K562 (cell line): Measurements from ENCODE around the gene TRIM75.

ENCODE experiments used
- CEBPB ChIP-seq: fragments of 450-650 bp; IDR thresholded peaks from 2 replicates; pipeline ENCODE4 v1.6.1; 2016; ENCODE audit warnings: missing genetic modification characterization, missing compliant biosample characterization
- GABPA ChIP-seq: fragments of 200-800 bp; sonication (Bioruptor generic); conservative IDR thresholded peaks from 2 replicates; pipeline ENCODE4 v1.6.1; 2016; ENCODE audit warnings: low read depth, missing genetic modification characterization, missing compliant biosample characterization
- POLR2AphosphoS5 ChIP-seq: IDR thresholded peaks from 2 replicates; pipeline ENCODE4 v1.6.1; 2011; ENCODE audit warnings: mild to moderate bottlenecking, low read depth, low read length, moderate library complexity; ENCODE audit not compliant: control insufficient read depth, insufficient read depth
- TF ChIP-seq, protein P1 (sequence below), 3 experiments: IDR thresholded peaks in 2 of 3; conservative IDR thresholded peaks in 1 of 3; 2 replicates each; pipeline ENCODE4 v1.5.1; 2011 to 2012; ENCODE audit warnings: low read length in 3 of 3, mild to moderate bottlenecking in 3 of 3, control low read depth in 2 of 3, improper control_type of control experiment in 1 of 3, inconsistent platforms in 1 of 3, low read depth in 1 of 3, mixed read lengths in 1 of 3, moderate library complexity in 1 of 3; ENCODE audit not compliant: insufficient read depth in 2 of 3

DNA sequence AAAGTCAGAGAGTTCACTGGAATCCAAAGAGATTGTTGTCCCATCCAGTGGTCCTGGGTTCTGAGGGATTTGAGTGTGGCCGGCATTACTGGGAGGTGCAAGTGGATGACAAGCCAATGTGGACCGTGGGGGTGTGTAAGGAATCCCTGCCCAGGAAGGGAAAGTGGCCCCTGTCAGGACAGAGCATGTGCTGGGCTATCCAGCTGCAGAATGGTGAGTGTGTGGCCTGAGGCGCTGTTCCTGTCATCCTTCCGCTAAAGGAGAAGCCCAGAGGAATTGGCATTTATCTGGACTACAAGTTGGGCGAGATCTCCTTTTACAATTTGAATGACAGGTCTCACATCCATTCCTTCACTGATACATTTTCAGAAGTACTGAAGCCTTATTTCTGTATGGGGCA lies 42.3 kb upstream of the TRIM75 start:
- TF ChIP-seq, protein P1, sequence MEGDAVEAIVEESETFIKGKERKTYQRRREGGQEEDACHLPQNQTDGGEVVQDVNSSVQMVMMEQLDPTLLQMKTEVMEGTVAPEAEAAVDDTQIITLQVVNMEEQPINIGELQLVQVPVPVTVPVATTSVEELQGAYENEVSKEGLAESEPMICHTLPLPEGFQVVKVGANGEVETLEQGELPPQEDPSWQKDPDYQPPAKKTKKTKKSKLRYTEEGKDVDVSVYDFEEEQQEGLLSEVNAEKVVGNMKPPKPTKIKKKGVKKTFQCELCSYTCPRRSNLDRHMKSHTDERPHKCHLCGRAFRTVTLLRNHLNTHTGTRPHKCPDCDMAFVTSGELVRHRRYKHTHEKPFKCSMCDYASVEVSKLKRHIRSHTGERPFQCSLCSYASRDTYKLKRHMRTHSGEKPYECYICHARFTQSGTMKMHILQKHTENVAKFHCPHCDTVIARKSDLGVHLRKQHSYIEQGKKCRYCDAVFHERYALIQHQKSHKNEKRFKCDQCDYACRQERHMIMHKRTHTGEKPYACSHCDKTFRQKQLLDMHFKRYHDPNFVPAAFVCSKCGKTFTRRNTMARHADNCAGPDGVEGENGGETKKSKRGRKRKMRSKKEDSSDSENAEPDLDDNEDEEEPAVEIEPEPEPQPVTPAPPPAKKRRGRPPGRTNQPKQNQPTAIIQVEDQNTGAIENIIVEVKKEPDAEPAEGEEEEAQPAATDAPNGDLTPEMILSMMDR (IDR thresholded peaks at IDR 0.05 in 2 of 3, conservative IDR thresholded peaks at IDR 0.05 in 1 of 3; ENCODE audit: insufficient read depth in 2 of 3, low read depth in 1 of 3, low read length in 3 of 3), result no peak
- TF ChIP-seq CEBPB (tag) (no peak), GABPA (tag) (no peak), POLR2AphosphoS5 (no peak)
